GM21576 (cell line): ENCODE measurements around the gene ZDHHC9.

Source experiments
- ATAC-seq: cut with Tn5 transposase; IDR thresholded peaks from one replicate; pipeline ENCODE4 v1.9.1; 2021; ENCODE audit warnings: mild to moderate bottlenecking, moderate library complexity; ENCODE audit not compliant: unreplicated experiment

ZDHHC9 gene

DNA sequence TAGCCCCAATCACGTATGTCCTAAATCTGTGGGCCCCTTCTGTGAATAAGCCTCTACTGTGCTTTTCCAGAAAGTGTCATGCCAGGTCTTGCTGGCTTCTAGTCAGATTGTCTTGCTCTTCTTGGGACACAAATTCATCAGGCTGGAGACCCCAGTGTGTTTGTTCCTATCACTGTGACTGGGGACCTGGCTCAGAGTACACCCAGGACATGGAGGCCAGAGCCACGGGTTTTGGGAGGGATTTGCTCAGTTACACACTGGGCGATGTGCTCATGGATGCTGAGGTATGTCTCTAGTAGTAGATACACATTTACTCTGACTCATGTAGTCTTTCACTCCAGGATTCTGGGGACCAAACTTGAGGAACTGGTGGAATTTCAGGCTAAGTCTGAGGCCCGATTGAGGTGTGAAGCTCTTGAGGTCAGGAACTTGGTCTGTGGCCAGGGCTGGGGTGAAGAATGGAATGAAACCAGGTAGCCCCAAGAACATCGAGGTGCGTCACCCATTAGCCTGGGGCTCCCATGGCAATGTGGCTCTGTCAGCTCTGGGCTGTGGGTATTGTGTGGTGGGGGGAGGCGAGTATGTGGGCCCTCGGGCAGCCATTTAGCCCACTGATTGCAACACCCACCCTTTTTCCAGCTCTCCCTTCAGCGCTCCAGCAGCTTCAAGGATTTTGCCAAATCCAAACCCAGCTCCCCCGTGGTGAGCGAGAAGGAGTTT lies 56.2 kb downstream of the ZDHHC9 start:
- ATAC-seq, result no peak

DNA sequence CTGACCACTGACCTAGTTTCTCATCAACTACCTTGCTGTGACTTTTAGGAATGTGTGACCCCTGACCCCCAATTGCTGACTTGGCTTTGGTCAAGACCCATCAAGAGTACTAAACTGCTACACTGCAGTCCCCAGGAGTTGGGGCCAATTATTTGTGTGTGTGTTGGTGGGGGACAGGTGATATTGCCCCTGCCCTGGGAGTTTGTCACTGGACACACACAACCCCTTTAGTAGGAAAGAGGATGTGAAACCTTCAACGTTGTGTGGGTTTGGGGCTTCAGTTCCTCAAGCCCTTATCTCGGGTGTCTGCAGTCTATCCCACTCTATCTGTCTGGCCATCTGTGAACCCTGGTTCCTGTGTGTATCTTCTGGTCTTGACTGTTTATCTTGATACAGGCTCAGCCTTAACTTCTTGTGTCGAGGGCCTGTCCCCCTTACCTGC lies 57.5 kb downstream of the ZDHHC9 start:
- ATAC-seq, result peak; percentile 81

DNA sequence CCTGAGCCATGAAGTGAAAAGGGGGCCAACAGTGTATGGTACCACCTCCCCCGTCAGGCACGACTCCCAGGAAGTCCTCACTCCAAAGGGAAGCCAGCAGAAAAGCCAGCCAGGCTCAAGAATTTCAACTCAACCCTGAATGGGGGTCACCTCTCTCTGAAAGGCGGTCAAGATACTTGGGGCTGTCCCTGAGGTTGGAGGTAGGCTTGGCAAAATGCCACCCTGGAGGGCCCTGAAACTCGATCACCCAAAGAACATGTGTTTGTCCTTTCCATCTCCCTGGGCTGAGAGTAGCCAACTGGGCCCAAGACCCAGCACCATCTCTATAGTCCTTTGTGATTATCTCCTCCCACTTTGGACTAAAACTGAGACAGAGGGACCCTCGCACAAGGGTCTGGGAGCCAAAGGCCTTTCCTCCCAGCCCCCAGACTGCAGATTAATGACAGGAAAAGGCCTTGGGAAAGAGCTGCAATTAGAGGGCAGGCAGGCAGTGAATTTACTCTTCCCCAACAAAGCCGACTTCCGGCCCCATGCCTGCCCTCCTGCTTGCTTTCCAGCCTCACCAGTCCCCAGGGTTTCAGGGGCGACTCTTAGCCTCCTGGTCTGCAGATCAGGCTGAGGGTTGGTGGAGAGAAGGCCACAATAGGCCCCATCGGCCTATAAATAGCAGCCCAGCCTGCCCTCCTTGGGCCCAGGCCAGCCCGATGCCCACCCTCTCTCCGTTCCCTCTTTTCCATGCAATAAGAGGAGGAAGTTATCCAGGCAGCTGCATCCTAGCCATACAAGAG lies 58.3 kb downstream of the ZDHHC9 start:
- ATAC-seq, result no peak

DNA sequence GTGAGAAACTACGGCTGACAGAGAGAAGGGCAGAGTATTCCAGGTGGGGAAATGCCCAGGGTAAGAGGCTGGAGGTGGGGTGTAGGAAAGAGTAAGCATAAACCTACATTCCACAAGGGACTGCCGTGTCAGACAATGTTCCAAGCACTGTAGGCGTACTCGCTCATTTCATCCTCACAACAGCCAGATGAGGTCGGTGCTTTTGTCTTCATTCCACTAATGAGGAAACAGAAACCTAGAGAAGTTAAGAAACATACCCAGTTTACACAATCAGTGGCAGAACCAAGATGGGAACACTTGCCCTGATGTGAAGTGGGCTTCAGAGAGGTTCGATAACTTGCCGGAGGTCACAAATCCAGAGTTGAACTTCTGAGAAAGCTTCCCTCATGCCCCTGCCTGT lies 59.3 kb downstream of the ZDHHC9 start:
- no peak for ATAC-seq

GRCh38 chrX:129783291-129783713 lies 60.4 kb downstream of the ZDHHC9 start:
- ATAC-seq, result no peak

GRCh38 chrX:129782706-129783105 lies 61.0 kb downstream of the ZDHHC9 start:
- ATAC-seq, result no peak

GRCh38 chrX:129781680-129782495 lies 61.8 kb downstream of the ZDHHC9 start:
- no peak for ATAC-seq

DNA sequence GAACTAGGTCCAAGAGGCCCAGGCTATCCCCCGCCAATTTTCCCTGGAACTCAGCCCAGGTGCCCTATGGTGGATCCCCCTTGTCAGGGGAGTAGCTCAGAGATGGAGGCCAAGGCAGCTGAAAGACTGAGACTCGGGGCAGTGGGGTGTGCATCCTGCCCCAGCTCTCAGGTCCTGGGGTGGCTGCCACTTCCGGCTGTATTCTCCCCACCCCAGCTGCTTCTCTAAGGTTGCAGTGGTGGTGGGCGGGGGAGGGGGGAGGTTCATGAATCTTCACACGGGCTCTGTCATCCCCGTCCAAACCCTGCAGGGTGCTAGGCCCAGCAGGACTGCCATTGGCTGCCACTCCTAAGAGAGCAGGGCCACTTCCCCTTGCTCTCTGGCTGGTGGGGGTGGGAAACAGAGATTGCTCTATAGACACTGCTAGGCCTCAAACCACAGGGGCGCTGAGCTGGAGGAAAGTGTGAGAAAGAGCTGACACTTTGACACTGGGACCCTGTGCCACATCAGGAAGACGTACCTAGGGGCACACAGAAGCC lies 62.5 kb downstream of the ZDHHC9 start:
- peak; percentile 63 for ATAC-seq

DNA sequence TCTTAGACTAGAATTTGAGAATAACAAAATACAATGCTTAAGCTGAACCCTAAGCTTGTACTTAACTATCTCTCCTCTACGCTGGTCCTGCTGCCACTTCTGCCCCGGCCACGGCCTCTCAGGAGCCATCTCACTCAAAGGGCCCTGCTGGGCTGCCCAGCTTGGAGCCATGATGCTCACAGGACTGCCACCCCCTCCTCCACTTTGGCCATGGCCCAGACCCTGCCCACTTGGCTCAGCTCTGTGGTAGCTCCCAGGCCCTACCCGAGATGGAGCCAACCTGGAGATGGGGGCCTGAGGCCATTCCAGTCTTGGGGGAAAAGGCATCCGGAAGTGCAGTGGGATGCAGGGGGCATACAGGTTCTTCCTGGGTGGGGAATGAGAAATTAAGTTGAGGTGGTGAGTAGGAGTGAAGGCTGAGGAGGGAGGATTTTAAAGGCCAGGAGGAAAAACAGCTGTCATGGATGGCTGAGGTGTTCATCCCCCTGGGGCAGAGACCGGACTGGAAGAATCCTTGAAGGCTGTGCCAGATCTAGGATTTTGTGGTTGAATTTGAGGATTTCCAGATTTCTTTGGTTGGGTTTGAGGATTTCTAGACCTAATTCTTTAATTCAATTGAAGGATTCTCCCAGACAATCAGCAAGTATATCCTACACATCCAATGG lies 63.1 kb downstream of the ZDHHC9 start:
- no peak for ATAC-seq

DNA sequence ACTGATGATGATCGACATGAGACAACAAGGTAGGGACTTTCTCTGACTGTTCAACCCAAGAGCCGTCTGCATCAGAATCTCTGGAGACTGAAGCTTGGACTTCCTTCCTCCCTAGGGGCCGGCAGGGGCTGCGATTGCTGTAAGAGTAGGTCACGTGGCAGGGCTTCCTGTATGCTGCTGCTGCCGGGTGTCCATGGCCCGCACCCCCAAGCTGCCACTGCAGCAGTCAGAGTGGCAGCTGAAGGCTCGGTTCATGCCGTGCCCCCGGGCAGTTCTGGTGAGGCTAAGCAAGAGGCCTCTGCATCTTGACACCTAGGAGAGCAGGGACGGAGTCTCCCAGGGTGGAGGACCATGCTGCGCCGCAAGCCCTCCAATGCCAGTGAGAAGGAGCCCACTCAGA lies 63.9 kb downstream of the ZDHHC9 start, which contains the start of gene SASH3:
Gene SASH3, plus strand, starts transcription at position 203 of the 400 bp plus-strand sequence. Its CDS starts 149 bp downstream, at position 352.
- peak; percentile 32 for ATAC-seq

DNA sequence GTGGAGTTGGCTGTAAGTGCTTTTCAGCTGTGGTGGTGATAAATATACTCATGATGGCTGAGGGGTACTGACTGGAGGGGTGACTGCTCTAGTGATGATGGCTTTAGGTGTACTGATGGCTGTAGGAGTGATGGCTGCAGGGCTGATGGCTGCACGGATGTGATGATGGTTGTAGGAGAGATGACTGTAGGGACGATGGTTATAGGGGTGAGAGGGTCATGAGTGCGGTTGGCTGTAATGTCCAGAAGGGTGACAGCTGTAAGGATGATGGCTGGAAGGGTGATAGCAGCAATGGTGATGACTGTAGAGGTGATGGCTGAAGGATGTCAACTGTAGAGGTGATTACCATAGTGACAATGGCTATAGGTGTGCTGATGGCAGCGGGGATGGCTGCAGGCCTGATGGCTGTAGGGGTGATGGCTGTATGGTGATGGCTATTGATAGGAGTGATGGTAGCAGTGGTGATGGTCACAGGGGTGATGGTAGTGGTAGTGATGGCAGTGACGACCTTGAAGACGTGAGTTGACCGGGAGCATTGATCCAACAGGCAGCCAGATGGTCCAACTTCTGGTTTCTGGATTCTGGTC lies 64.5 kb downstream of the ZDHHC9 start:
- no peak for ATAC-seq

GRCh38 chrX:129777218-129778030 lies 66.3 kb downstream of the ZDHHC9 start:
- peak; percentile 21 for ATAC-seq

DNA sequence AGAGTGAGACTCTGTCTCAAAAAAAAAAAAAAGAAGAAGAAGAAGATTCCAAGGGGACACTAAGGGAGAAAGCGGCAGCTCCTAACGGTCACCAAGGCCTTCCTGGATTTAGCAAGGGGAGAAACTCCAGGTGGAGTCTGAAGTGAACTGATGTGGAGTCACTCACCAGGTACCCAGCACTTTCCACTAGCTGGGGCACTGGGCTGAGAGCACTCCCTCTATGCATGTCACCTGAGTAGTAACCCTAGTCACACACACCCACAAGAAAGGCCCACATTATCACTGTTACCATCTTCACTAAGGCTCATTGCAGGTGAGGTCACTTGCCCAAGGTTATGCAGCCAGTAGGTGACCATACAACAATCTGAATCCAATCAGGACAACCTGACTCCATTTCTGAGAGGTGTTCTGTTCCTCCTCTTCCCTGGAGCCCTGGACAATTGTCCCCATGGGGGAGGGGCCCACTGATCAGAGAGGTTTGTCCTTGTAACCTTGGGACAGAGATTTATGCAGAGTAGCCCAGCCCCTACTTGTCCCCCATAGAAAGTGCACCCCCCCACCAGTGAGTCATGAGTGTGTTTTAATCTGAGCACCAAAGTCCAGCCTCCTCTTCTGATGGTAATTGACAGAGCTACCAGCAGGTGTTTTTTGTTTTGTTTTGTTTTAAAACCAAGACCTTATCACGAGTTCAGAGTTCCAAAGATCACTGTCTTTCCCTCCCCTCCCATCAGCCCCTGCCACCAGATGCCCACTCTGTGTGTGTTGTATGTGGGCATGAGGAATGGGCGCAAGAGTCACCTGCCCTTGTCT lies 69.8 kb downstream of the ZDHHC9 start:
- no peak for ATAC-seq

DNA sequence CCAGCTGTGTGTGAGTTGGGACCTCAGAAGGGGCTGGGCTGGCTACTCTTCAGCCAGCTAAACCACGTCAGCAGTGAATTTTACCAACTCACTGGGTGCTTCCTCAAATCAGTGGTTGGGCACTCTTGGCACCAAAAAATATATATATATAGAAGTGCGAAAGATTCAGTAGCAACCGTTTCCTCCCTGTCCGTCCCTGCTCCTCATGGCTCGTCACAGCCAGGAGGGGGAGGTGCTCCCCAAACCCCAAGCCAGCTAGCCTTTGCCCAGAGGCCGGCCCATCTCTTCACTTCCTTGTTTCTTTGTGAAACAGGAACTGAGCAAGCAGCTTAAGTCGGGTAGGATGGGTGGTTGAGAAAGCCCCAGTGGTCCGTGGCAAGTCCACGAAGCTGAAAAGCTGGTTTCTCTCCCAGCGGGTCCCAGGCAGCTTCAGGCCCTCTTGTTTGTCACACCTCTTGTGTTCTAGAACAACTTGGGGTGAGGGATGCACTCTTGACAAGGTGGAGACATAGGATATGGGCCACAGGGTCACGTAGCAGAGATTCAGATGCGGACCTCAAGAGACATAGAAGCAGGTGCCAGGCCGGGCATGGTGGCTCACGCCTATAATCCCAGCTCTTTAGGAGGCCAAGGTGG lies 70.8 kb downstream of the ZDHHC9 start:
- ATAC-seq, result peak; percentile 67

DNA sequence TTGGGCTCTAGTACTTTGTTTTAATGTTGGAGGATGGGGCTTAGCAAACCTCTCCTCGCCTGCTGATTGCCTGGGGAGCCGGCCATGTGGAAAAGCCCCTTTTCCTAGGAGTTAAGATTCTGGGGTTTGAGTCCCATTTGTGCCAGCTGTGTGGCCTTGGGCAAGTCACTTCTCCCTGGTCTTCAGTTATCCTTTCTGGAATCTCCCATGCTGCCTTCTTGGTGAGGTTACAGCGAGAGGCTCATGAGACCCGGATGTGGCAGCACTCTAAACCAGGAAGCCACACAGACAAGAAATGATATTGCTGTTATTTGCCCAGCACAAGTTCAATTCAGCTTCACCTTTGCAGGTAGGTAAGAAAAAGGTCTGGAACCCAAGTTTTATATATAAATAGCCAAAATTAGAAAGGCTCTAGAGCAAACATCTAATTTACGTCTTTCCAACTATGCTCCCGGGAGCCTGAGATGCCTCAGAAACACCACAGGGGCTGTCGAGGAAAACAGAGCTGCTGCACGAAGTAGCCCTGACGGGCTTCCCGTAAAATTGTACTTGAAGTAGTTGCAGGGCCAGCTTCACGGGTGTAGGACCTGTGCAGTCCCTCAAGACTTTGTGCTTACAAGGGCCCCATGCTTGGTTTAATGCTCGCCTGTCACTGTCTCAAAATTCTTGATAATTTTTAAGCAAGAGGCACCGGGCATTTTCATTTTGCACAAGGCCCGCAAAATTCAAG lies 72.3 kb downstream of the ZDHHC9 start:
- no peak for ATAC-seq

GRCh38 chrX:129769467-129770154 lies 74.1 kb downstream of the ZDHHC9 start:
- peak; percentile 29 for ATAC-seq
